H1 (cell line): ENCODE results near the gene PPIF. TPM values are rescaled to one million over a fixed set of nuclear protein-coding genes. Genes with fewer than 3 reads are reported as not detected.

Source experiments
- CTCF ChIA-PET: fragments of 300-600 bp; sonication (Branson Sonifier 250); formaldehyde crosslinking; loops from one replicate; lab custom pipeline; 2021; ENCODE audit not compliant: partially characterized antibody; lab: Charles Lee
- POLR2A ChIA-PET: fragments of 300-600 bp; sonication (Branson Sonifier 250); formaldehyde crosslinking; loops from one replicate; lab custom pipeline; 2021; ENCODE audit warnings: inconsistent platforms; ENCODE audit not compliant: partially characterized antibody; lab: Charles Lee
- DNase-seq, 2 experiments: peaks; one replicate each; pipeline versions ENCODE4 v3.0.0 to v3.0.0-alpha.2; 2010 to 2022; ENCODE audit warnings: low spot score in 2 of 2, low read depth in 1 of 2, mixed read lengths in 1 of 2
- FAIRE-seq: peaks from 2 replicates; lab custom pipeline; 2011; peaks lifted over from hg19 to GRCh38; lab: Jason Lieb, UNC
- H2AFZ ChIP-seq: 2 replicates; pipeline ENCODE4 v1.8.1; 2012; ENCODE audit warnings: low read length, inconsistent platforms
- H2AK5ac ChIP-seq: 2 replicates; pipeline ENCODE4 v1.6.1; 2013; ENCODE audit warnings: low read depth, low read length
- H2BK120ac ChIP-seq: replicated peaks from 2 replicates; pipeline ENCODE3; 2013; ENCODE audit warnings: low read depth, low read length, inconsistent platforms
- H2BK12ac ChIP-seq: 2 replicates; pipeline ENCODE4 v1.6.1; 2013; ENCODE audit warnings: low read depth, low read length
- H2BK15ac ChIP-seq: 2 replicates; pipeline ENCODE4 v1.6.1; 2013; ENCODE audit warnings: low read length
- H2BK20ac ChIP-seq: 2 replicates; pipeline ENCODE4 v1.6.1; 2013; ENCODE audit warnings: low read length
- H2BK5ac ChIP-seq: 2 replicates; pipeline ENCODE4 v1.6.1; 2013; ENCODE audit warnings: low read depth, low read length
- H3K14ac ChIP-seq: 2 replicates; pipeline ENCODE4 v1.6.1; 2013; ENCODE audit warnings: inconsistent platforms; ENCODE audit not compliant: insufficient read length
- H3K18ac ChIP-seq: 2 replicates; pipeline ENCODE4 v1.6.1; 2013; ENCODE audit warnings: low read length; ENCODE audit errors: extremely low read depth
- H3K23ac ChIP-seq: 2 replicates; pipeline ENCODE4 v1.6.1; 2013; ENCODE audit warnings: inconsistent platforms; ENCODE audit not compliant: insufficient read length
- H3K23me2 ChIP-seq: 2 replicates; pipeline ENCODE4 v1.6.1; 2013; ENCODE audit warnings: low read depth, low read length
- H3K27ac ChIP-seq: 2 replicates; pipeline ENCODE4 v1.6.1; 2011; ENCODE audit warnings: low read depth, low read length, inconsistent platforms
- H3K27me3 ChIP-seq, 4 experiments: replicated peaks in 1 of 4; 1 replicate in 1 of 4; 2 replicates in 3 of 4; pipeline versions ENCODE4 v1.6.1 to v1.8.1; 2011 to 2013; ENCODE audit warnings: low read length in 3 of 4, mild to moderate bottlenecking in 3 of 4, inconsistent platforms in 2 of 4, mixed read lengths in 2 of 4, moderate library complexity in 1 of 4; ENCODE audit not compliant: control insufficient read depth in 3 of 4, insufficient read depth in 3 of 4; ENCODE audit errors: extremely low read depth in 1 of 4
- H3K36me3 ChIP-seq, 4 experiments: 2 replicates each; pipeline versions ENCODE4 v1.6.1 to v1.8.1; 2011 to 2013; ENCODE audit warnings: mild to moderate bottlenecking in 4 of 4, low read length in 3 of 4, moderate library complexity in 2 of 4, control low read depth in 1 of 4, inconsistent platforms in 1 of 4; ENCODE audit not compliant: insufficient read depth in 4 of 4, control insufficient read depth in 2 of 4
- H3K4ac ChIP-seq: replicated peaks from 2 replicates; pipeline ENCODE3; 2013; ENCODE audit warnings: low read length, low read depth, mixed read lengths, inconsistent platforms; ENCODE audit not compliant: insufficient read length
- H3K4me1 ChIP-seq, 4 experiments: replicated peaks in 1 of 4; 1 replicate in 1 of 4; 2 replicates in 3 of 4; pipeline versions ENCODE4 v1.6.1 to v1.8.1; 2011 to 2013; ENCODE audit warnings: low read length in 3 of 4, inconsistent platforms in 2 of 4, mixed read lengths in 1 of 4; ENCODE audit not compliant: insufficient read depth in 4 of 4, control insufficient read depth in 3 of 4
- H3K4me2 ChIP-seq, 2 experiments: 2 replicates each; pipeline versions ENCODE4 v1.6.1 to v1.8.1; 2011 to 2013; ENCODE audit warnings: low read depth in 2 of 2, low read length in 2 of 2, control low read depth in 1 of 2, inconsistent platforms in 1 of 2, mild to moderate bottlenecking in 1 of 2; ENCODE audit not compliant: insufficient read depth in 1 of 2
- H3K4me3 ChIP-seq, 4 experiments: fragments of 200-600, 300-600 bp in 1 of 4; sonication (generic), shearing (Covaris generic), sonication (Bioruptor Twin) in 1 of 4; 2 replicates each; pipeline versions ENCODE4 v1.5.1 to v1.8.1; 2011 to 2016; ENCODE audit warnings: low read length in 4 of 4, low read depth in 3 of 4, control low read depth in 2 of 4, inconsistent platforms in 2 of 4, mild to moderate bottlenecking in 2 of 4, mixed read lengths in 1 of 4, moderate library complexity in 1 of 4; ENCODE audit not compliant: insufficient read depth in 2 of 4; ENCODE audit errors: extremely low read depth in 1 of 4
- H3K56ac ChIP-seq: replicated peaks from 2 replicates; pipeline ENCODE3; 2013; ENCODE audit warnings: low read depth, mild to moderate bottlenecking, mixed read lengths, low read length, inconsistent platforms; ENCODE audit not compliant: insufficient read length
- H3K79me1 ChIP-seq: 2 replicates; pipeline ENCODE4 v1.6.1; 2013; ENCODE audit warnings: low read depth, low read length, control low read depth
- H3K79me2 ChIP-seq, 2 experiments: 2 replicates each; pipeline versions ENCODE4 v1.6.1 to v1.8.1; 2012 to 2013; ENCODE audit warnings: low read length in 2 of 2, mild to moderate bottlenecking in 2 of 2, inconsistent platforms in 1 of 2; ENCODE audit not compliant: insufficient read depth in 2 of 2, control insufficient read depth in 1 of 2
- H3K9ac ChIP-seq, 4 experiments: replicated peaks in 1 of 4; 1 replicate in 1 of 4; 2 replicates in 3 of 4; pipeline versions ENCODE4 v1.6.1 to v1.8.1; 2011 to 2013; ENCODE audit warnings: low read depth in 3 of 4, low read length in 3 of 4, control low read depth in 2 of 4, mild to moderate bottlenecking in 2 of 4, moderate library complexity in 2 of 4, inconsistent platforms in 1 of 4; ENCODE audit errors: extremely low read depth in 1 of 4
- H3K9me3 ChIP-seq, 2 experiments: 2 replicates each; pipeline versions ENCODE4 v1.6.1 to v1.8.1; 2012 to 2013; ENCODE audit warnings: mild to moderate bottlenecking in 2 of 2, moderate library complexity in 2 of 2, control low read depth in 1 of 2, inconsistent platforms in 1 of 2, low read depth in 1 of 2, low read length in 1 of 2, mixed read lengths in 1 of 2; ENCODE audit not compliant: insufficient read depth in 2 of 2
- H4K20me1 ChIP-seq, 2 experiments: replicated peaks in 1 of 2; 2 replicates each; pipeline versions ENCODE3 to v1.8.1; 2011 to 2013; ENCODE audit warnings: inconsistent platforms in 2 of 2, low read length in 2 of 2, mild to moderate bottlenecking in 1 of 2; ENCODE audit not compliant: insufficient read depth in 2 of 2, control insufficient read depth in 1 of 2
- H4K5ac ChIP-seq: 2 replicates; pipeline ENCODE4 v1.6.1; 2013; ENCODE audit warnings: low read length, low read depth, mixed read lengths, inconsistent platforms; ENCODE audit not compliant: insufficient read length
- H4K8ac ChIP-seq: 2 replicates; pipeline ENCODE4 v1.8.0; 2013; ENCODE audit warnings: mild to moderate bottlenecking, moderate library complexity, low read length, inconsistent platforms; ENCODE audit not compliant: insufficient read depth; ENCODE audit errors: extremely low read depth
- H4K91ac ChIP-seq: replicated peaks from 2 replicates; pipeline ENCODE3; 2013; ENCODE audit warnings: low read length, mixed read lengths, inconsistent platforms; ENCODE audit not compliant: insufficient read length
- CTBP2 ChIP-seq: IDR thresholded peaks from 2 replicates; pipeline ENCODE4 v1.7.0; 2011; ENCODE audit warnings: borderline replicate concordance, mild to moderate bottlenecking, moderate library complexity, mixed read lengths, low read length; ENCODE audit not compliant: insufficient read depth, insufficient read length
- JUN ChIP-seq: IDR thresholded peaks from 2 replicates; pipeline ENCODE4 v1.6.1; 2011; ENCODE audit warnings: low read depth, mild to moderate bottlenecking, improper control_type of control experiment, low read length
- RAD21 ChIP-seq, 2 experiments: IDR thresholded peaks in 1 of 2; conservative IDR thresholded peaks in 1 of 2; 2 replicates each; pipeline ENCODE4 v1.6.1; 2011; ENCODE audit warnings: low read depth in 2 of 2, low read length in 2 of 2, improper control_type of control experiment in 1 of 2, inconsistent platforms in 1 of 2, mild to moderate bottlenecking in 1 of 2, moderate library complexity in 1 of 2
- SP2 ChIP-seq: IDR thresholded peaks from 2 replicates; pipeline ENCODE4 v1.6.1; 2012; ENCODE audit warnings: mild to moderate bottlenecking, low read length, inconsistent platforms
- TAF7 ChIP-seq: optimal IDR thresholded peaks from 2 replicates; pipeline ENCODE3; 2011; ENCODE audit warnings: low read depth, mild to moderate bottlenecking, inconsistent platforms, low read length, moderate library complexity, borderline replicate concordance
- WGBS, 2 experiments: shearing (Covaris generic) in 1 of 2; methylation state at CpG; one replicate each; pipeline versions ENCODE4 v1.1.6 to v1.1.7; 2013 to 2015; ENCODE audit warnings: low lambda C conversion rate in 2 of 2, mixed read lengths in 2 of 2, inconsistent platforms in 1 of 2, low coverage in 1 of 2, missing lambda C conversion rate in 1 of 2; ENCODE audit not compliant: insufficient replicate concordance in 2 of 2, insufficient coverage in 1 of 2, insufficient read length in 1 of 2; ENCODE audit errors: extremely low coverage in 1 of 2, missing lambda C conversion rate in 1 of 2; 5-methylcytosine and 5-hydroxymethylcytosine counted together
- polyA plus RNA-seq, 7 experiments: library from polyadenylated mRNA; depleted of rRNA in 3 of 7; stranded (reverse) in 5 of 7; unstranded in 2 of 7; fragments of >200 nt in 5 of 7; fragments of 200-250 nt in 2 of 7; gene quantifications; 1 replicate in 5 of 7; 2 replicates in 1 of 7; 4 replicates in 1 of 7; pipeline versions ENCODE4 v1.2.1 to v1.2.3, GENCODE V29; 2011 to 2013; ENCODE audit warnings: missing spikeins in 2 of 7, mixed read lengths in 2 of 7
- total RNA-seq: library from RNA; stranded (reverse); fragmentation: NEBNext Ultra II Directional; extraction: Animal tissue kit (Norgen Biotek cat#: 25700); gene quantifications from 2 replicates; pipeline ENCODE4 v1.2.1, GENCODE V29; 2021
- TF ChIP-seq, protein P1 (sequence below): IDR thresholded peaks from 2 replicates; pipeline ENCODE4 v1.6.1; 2012; ENCODE audit warnings: inconsistent platforms

PPIF gene
- total and polyA plus RNA-seq, 2 of the 8 experiments (the other 6 are each of a cell fraction or from before 2014, with no cell fraction given) = 70.2 to 77.6 TPM

DNA sequence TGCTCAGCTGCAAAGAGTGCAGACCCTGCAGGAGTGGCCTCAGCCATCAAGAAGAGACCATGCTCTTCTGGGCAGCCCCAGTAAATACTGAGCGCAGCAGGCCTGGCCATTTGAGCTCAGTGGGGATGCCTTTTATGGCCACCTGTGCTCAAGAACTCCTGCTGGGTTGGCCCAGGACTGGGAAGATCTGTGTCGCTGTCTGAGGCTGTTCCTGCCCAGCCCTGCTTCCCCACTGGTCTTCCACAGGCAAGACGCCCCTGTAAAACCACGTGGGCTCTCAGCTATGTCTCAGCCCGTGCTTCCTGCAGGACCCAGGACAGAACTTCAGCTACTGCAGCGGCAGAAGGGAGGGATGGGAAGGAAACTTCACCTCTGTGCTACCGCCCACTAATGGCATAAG, 10.5 kb upstream of the PPIF start:
- Histone ChIP-seq H2BK20ac (no peak overlapping the region), H3K4me3 (no peak overlapping the region), H3K23ac (no peak overlapping the region), H3K27ac (no peak overlapping the region), H4K5ac (no peak overlapping the region), H3K9ac (no peak overlapping the region), H3K4me1 (peaks cover 0 to 11% (median 0%) of the 10 kb centered on the region in 4 experiments; a peak in 3 of 7 replicates), H4K8ac (no peak overlapping the region), H3K4me2 (no peak overlapping the region), H2BK5ac (no peak overlapping the region), H3K9me3 (peaks cover 2 to 4% of the 10 kb centered on the region in 2 experiments; a peak in 2 of 4 replicates), H3K56ac (no peak overlapping the region), H3K27me3 (no peaks in the 10 kb centered on the region), H4K91ac (no peak overlapping the region), H3K79me1 (no peaks in the 10 kb centered on the region), H2BK12ac (no peak overlapping the region), H2AFZ (no peak overlapping the region), H3K18ac (no peak overlapping the region), H2BK15ac (no peak overlapping the region), H3K79me2 (no peaks in the 10 kb centered on the region), H2BK120ac (no peak overlapping the region), H3K14ac (no peak overlapping the region), H3K36me3 (no peaks in the 10 kb centered on the region), H4K20me1 (no peaks in the 10 kb centered on the region), H3K23me2 (no peaks in the 10 kb centered on the region), H3K4ac (no peak overlapping the region), H2AK5ac (no peak overlapping the region)
- FAIRE-seq (no peak), DNase-seq (no peak)
- WGBS, 2 experiments = 76% methylated on average over 7 of the region's 7 CpGs; no CpG with 5 or more reads in 1 of the 2 experiments
- ChIA-PET CTCF (interaction anchor here (0.7 to 4.5 kb wide), 3 partner anchors 8 to 14 kb away, joined by 4 to 29 read pairs (median 13); no protein-coding TSS in a partner anchor), POLR2A (interaction anchor here (0.7 to 1.2 kb wide), 2 partner anchors 10 to 53 kb away, joined by 3 to 5 read pairs; no protein-coding TSS in a partner anchor)
- 0 out of 4 replicates have a peak, but pooled peaks of 1 of the 2 experiments have one; percentile 5 for TF ChIP-seq RAD21 (IDR thresholded peaks at IDR 0.05 in 1 of 2, conservative IDR thresholded peaks at IDR 0.05 in 1 of 2; ENCODE audit: low read depth in 2 of 2, low read length in 2 of 2)
- TF ChIP-seq CTBP2 = no peak
- no peak for TF ChIP-seq SP2
- TF ChIP-seq TAF7 = no peak
- no peak for TF ChIP-seq JUN
- TF ChIP-seq, protein P1, sequence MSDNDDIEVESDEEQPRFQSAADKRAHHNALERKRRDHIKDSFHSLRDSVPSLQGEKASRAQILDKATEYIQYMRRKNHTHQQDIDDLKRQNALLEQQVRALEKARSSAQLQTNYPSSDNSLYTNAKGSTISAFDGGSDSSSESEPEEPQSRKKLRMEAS = no peak
